Muscle of arm (tissue), 14 donors: ENCODE data around the gene RLF. TPM values are rescaled to one million over a fixed set of nuclear protein-coding genes. Genes with fewer than 3 reads are reported as not detected.

Source experiments
- DNase-seq: peaks from one replicate; pipeline ENCODE4 v3.0.0-alpha.2; 2013
- long read RNA-seq, 11 donors: transcript quantifications; one replicate each; lab custom pipeline, GENCODE V29; 2026
- polyA plus RNA-seq, 12 donors: library from polyadenylated mRNA; unstranded; fragments of 120-200 nt; gene quantifications; one replicate each; pipeline ENCODE4 v1.2.1, GENCODE V29; 2013; ENCODE audit not compliant: insufficient read length in 12 of 12

RLF gene, protein sequence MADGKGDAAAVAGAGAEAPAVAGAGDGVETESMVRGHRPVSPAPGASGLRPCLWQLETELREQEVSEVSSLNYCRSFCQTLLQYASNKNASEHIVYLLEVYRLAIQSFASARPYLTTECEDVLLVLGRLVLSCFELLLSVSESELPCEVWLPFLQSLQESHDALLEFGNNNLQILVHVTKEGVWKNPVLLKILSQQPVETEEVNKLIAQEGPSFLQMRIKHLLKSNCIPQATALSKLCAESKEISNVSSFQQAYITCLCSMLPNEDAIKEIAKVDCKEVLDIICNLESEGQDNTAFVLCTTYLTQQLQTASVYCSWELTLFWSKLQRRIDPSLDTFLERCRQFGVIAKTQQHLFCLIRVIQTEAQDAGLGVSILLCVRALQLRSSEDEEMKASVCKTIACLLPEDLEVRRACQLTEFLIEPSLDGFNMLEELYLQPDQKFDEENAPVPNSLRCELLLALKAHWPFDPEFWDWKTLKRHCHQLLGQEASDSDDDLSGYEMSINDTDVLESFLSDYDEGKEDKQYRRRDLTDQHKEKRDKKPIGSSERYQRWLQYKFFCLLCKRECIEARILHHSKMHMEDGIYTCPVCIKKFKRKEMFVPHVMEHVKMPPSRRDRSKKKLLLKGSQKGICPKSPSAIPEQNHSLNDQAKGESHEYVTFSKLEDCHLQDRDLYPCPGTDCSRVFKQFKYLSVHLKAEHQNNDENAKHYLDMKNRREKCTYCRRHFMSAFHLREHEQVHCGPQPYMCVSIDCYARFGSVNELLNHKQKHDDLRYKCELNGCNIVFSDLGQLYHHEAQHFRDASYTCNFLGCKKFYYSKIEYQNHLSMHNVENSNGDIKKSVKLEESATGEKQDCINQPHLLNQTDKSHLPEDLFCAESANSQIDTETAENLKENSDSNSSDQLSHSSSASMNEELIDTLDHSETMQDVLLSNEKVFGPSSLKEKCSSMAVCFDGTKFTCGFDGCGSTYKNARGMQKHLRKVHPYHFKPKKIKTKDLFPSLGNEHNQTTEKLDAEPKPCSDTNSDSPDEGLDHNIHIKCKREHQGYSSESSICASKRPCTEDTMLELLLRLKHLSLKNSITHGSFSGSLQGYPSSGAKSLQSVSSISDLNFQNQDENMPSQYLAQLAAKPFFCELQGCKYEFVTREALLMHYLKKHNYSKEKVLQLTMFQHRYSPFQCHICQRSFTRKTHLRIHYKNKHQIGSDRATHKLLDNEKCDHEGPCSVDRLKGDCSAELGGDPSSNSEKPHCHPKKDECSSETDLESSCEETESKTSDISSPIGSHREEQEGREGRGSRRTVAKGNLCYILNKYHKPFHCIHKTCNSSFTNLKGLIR (N-terminal part only)
- polyA plus RNA-seq, result 10 to 100 TPM in 11 of 12 donors, not detected in 1; 11.4 to 20.7 (median 16.1) TPM
- long read RNA-seq, donor 1, full-length matches to known transcripts, result 2 of 7 reads
- long read RNA-seq, donor 1, partial matches to known transcripts, result 5 of 7 reads
- long read RNA-seq, donor 1, other reads (novel, unspliced or antisense), result 0 of 7 reads
- long read RNA-seq, donor 2, full-length matches to known transcripts, result 3 of 3 reads
- long read RNA-seq, donor 2, partial matches to known transcripts, result 0 of 3 reads
- long read RNA-seq, donor 2, other reads (novel, unspliced or antisense), result 0 of 3 reads
- long read RNA-seq, donor 3, result 0 reads
- long read RNA-seq, donor 4, full-length matches to known transcripts, result 2 of 2 reads
- long read RNA-seq, donor 4, partial matches to known transcripts, result 0 of 2 reads
- long read RNA-seq, donor 4, other reads (novel, unspliced or antisense), result 0 of 2 reads
- long read RNA-seq, donor 5, full-length matches to known transcripts, result 4 of 9 reads
- long read RNA-seq, donor 5, partial matches to known transcripts, result 5 of 9 reads
- long read RNA-seq, donor 5, other reads (novel, unspliced or antisense), result 0 of 9 reads
- long read RNA-seq, donor 6, full-length matches to known transcripts, result 3 of 3 reads
- long read RNA-seq, donor 6, partial matches to known transcripts, result 0 of 3 reads
- long read RNA-seq, donor 6, other reads (novel, unspliced or antisense), result 0 of 3 reads
- long read RNA-seq, donor 7, result 0 reads
- long read RNA-seq, donor 8, full-length matches to known transcripts, result 3 of 3 reads
- long read RNA-seq, donor 8, partial matches to known transcripts, result 0 of 3 reads
- long read RNA-seq, donor 8, other reads (novel, unspliced or antisense), result 0 of 3 reads
- long read RNA-seq, donor 9, full-length matches to known transcripts, result 2 of 2 reads
- long read RNA-seq, donor 9, partial matches to known transcripts, result 0 of 2 reads
- long read RNA-seq, donor 9, other reads (novel, unspliced or antisense), result 0 of 2 reads
- long read RNA-seq, donor 10, result 0 reads
- long read RNA-seq, donor 11, full-length matches to known transcripts, result 3 of 3 reads
- long read RNA-seq, donor 11, partial matches to known transcripts, result 0 of 3 reads
- long read RNA-seq, donor 11, other reads (novel, unspliced or antisense), result 0 of 3 reads

- peak; percentile 96 for DNase-seq
Measured at GRCh38 chr1:40161125-40161887, at the start of gene RLF. RLF (plus strand) TSS chr1:40161387; CDS start chr1:40161400, 13 bp downstream.

GRCh38 chr1:40114400-40114799, 46.8 kb upstream of the RLF start:
- DNase-seq, result no peak

GRCh38 chr1:40120128-40120527, 41.1 kb upstream of the RLF start:
- no peak for DNase-seq

GRCh38 chr1:40122855-40123254, 38.3 kb upstream of the RLF start:
- DNase-seq, result no peak

- no peak for DNase-seq
Measured at GRCh38 chr1:40130892-40131291, 30.3 kb upstream of the RLF start.

DNA sequence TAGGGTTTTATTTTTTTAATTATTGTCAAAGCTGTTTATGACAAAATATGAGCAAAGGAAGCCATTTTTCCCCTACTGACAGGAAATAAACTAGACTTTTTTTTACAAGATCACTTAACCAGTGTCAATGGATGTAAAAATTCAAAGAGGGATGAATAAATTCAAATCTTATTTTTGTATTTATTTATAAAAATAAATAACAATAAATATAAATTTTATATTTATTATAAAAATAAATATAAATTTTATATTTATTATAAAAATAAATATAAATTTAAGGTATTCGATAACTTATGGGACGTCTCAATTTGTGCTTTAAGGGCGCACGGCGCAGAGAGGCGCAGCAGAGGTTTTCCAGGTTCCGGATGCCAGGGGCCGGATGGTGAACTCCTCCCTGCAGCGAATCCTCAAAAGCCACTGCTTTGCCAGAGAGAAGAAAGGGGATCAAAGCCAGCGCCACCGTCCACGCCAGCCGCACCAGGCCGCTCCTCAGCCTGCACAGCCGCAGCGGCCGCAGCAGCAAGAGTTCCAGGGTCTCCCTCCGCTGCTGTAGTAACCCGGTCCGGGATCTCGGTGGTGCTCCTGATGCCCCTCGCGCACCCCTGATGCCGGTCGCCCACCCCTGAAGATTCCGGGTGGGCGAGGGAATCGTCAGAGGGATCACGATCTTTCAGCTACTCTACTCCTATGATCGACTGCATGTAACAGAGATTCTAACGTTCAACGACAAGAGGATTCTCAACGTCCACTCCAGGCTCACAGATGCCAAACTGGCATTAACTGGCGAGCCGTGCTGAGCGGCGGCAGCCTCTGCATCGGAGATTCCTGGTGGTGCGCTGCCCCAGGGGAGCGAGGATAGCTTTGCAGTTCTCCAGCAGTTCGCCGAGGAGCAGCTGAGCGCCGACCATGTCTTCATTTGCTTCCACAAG, 28.5 kb upstream of the RLF start:
- no peak for DNase-seq

DNA sequence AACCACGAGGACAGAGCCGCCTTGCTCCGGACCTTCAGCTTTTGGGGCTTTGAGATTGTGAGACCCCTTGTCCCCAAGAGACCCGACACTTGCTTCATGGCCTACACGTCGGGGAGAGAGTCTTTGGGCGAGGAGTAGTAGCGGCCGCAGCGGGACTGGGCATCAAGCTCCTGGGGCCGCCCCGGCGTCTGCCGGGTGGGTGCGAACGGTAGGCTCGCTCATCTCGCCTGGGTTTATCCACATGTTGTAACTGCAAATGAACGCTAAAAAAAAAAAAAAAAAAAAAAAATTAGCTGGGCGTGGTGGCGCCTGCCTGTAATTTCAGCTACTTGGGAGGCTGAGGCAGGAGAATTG, 27.9 kb upstream of the RLF start:
- DNase-seq, result no peak

GRCh38 chr1:40133839-40134238, 27.3 kb upstream of the RLF start:
- no peak for DNase-seq

DNA sequence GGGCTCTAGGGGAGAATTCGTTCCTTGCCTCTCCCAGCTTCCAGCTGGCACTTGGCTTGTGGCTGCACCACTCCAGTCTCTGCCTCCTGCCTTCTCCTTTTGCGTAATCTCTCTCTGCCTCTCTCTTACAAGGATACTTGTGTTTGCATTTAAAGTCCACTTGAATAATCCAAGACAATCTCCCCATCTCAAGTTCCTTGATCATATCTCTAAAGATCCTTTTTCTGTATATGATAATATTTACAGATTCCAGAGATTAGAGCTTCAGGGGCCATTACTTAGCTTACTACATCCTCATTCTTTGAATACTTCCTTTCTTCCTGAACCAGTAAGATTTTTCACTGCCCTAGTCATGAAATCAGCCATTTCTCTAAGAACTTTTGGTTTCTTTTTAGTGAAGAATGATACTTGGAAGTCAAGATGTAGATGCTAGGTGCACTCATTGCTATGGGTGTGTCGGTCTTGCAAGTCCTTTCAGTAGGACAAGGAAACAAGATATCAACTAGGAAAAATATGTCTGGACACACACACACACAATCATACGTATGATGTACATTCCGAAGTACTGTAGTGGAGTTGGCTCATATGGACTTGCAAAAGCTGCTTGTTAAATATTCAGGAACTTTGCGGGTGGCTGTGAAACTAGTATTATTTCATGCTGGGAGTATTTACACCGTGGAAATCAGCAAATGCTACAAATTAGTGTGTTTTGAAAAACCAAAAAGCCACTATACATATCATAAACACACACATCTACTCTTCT, 20.8 kb upstream of the RLF start:
- DNase-seq, result no peak

DNA sequence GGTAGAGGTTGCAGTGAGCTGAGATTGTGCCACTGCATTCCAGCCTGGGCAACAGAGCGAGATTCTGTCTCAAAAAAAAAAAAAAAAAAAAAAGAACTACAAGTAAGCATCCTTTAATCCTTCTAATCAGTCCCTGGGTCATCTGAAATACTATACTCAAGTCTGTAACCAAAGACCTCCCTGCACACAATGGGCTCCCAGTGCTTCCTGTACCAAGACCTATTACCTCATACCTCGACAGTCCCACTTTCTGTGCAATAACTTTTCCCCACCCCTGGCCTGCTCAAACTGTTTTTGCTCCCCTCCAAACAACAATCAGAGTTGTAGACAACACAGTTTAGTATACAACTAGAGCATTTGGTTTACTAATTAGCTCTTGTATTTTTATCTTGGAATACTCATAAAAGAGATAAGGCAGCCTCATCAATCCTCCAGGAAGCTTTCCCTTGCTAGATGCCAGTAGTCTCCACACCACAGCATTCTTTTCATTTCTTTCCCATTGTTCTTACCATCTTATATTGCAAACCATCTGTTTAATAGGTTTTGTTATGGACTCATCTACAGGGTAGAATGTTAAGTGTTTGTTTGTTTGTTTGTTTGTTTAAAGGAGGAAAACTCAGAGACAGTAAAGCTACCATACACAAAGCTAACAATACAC, 19.2 kb upstream of the RLF start:
- DNase-seq, result no peak

GRCh38 chr1:40143891-40144575, 17.2 kb upstream of the RLF start:
- DNase-seq, result peak; percentile 56

GRCh38 chr1:40151457-40152079, 9.6 kb upstream of the RLF start:
- no peak for DNase-seq

GRCh38 chr1:40153073-40153770, 8.0 kb upstream of the RLF start:
- peak; percentile 53 for DNase-seq

- DNase-seq, result no peak
Measured at GRCh38 chr1:40155135-40155534, 6.1 kb upstream of the RLF start.
